K562 (cell line): Measurements from ENCODE around the gene POFUT2. TPM values are rescaled to one million over a fixed set of nuclear protein-coding genes. Genes with fewer than 3 reads are reported as not detected.

Experiments
- ATAC-seq: fragments of 200-7000 bp; cut with Tn5 transposase; 3 replicates; pipeline ENCODE4 v1.9.1; 2020; ENCODE audit warnings: moderate library complexity
- BruUV-seq: library from RNA; stranded (reverse); fragments of 400-500 nt; replicated peaks from 2 replicates; lab custom pipeline; 2021; lab: Mats Ljungman, UMichigan
- CTCF ChIA-PET: fragments of 300-600 bp; formaldehyde crosslinking; extraction: SDS; loops from one replicate; lab custom pipeline; 2021; ENCODE audit warnings: low intra/inter-chr PET ratio; lab: Yijun Ruan, JAX
- POLR2A ChIA-PET: fragments of 300-600, 350-650 bp; sonication (Branson Sonifier 250); formaldehyde crosslinking; extraction: SDS; loops from one replicate; lab custom pipeline; 2021; ENCODE audit warnings: antibody characterized with exemption, inconsistent platforms; lab: Yijun Ruan, JAX
- DNase-seq, 4 experiments: peaks; one replicate each; pipeline versions ENCODE4 v3.0.0 to v3.0.0-alpha.2; 2011 to 2018; ENCODE audit warnings: low spot score in 3 of 4, mixed read lengths in 3 of 4; ENCODE audit errors: extremely low read depth in 1 of 4
- FAIRE-seq: peaks from 2 replicates; lab custom pipeline; 2011; peaks lifted over from hg19 to GRCh38; lab: Jason Lieb, UNC
- H2AFZ ChIP-seq: 2 replicates; pipeline ENCODE4 v1.6.0; 2011; ENCODE audit warnings: low read depth, low read length, control low read depth, inconsistent platforms
- H3K27ac ChIP-seq: fragments of 200-600 bp; 3 replicates; pipeline ENCODE4 v1.8.0; 2011; ENCODE audit warnings: low read depth, mild to moderate bottlenecking, control low read depth, inconsistent platforms, low read length, moderate library complexity, mixed read lengths; ENCODE audit errors: extremely low read depth
- H3K27me3 ChIP-seq, 2 experiments: fragments of 300-600 bp in 1 of 2; 2 replicates in 1 of 2; 3 replicates in 1 of 2; pipeline versions ENCODE4 v1.6.0 to v1.8.0; 2011; ENCODE audit warnings: inconsistent platforms in 2 of 2, low read length in 2 of 2, mild to moderate bottlenecking in 1 of 2, mixed read lengths in 1 of 2, moderate library complexity in 1 of 2; ENCODE audit not compliant: control insufficient read depth in 2 of 2, insufficient read depth in 2 of 2
- H3K36me3 ChIP-seq: fragments of 300-600 bp; 3 replicates; pipeline ENCODE4 v1.8.0; 2011; ENCODE audit warnings: mild to moderate bottlenecking, low read length, inconsistent platforms; ENCODE audit not compliant: control insufficient read depth, insufficient read depth
- H3K4me1 ChIP-seq, 2 experiments: fragments of 200-600 bp in 1 of 2; replicated peaks in 1 of 2; 2 replicates in 1 of 2; 3 replicates in 1 of 2; pipeline versions ENCODE4 v1.5.1 to v1.8.0; 2011; ENCODE audit warnings: inconsistent platforms in 2 of 2, low read length in 2 of 2, mild to moderate bottlenecking in 1 of 2, mixed read lengths in 1 of 2, moderate library complexity in 1 of 2; ENCODE audit not compliant: control insufficient read depth in 2 of 2, insufficient read depth in 2 of 2
- H3K4me2 ChIP-seq: 2 replicates; pipeline ENCODE4 v1.6.1; 2011; ENCODE audit warnings: low read length, control low read depth, inconsistent platforms, mixed read lengths; ENCODE audit not compliant: insufficient read depth
- H3K4me3 ChIP-seq: fragments of 200-600 bp; sonication (generic), shearing (Covaris generic); 2 replicates; pipeline ENCODE4 v1.5.1; 2016; ENCODE audit warnings: control low read depth, inconsistent platforms
- H3K79me2 ChIP-seq: fragments of 200-600 bp; 3 replicates; pipeline ENCODE4 v1.8.0; 2011; ENCODE audit warnings: low read length, inconsistent platforms; ENCODE audit not compliant: control insufficient read depth, insufficient read depth
- H3K9ac ChIP-seq, 2 experiments: 2 replicates each; pipeline versions ENCODE4 v1.6.0 to v1.6.1; 2011; ENCODE audit warnings: low read depth in 2 of 2, low read length in 2 of 2, control low read depth in 1 of 2, inconsistent platforms in 1 of 2, mild to moderate bottlenecking in 1 of 2, mixed read lengths in 1 of 2; ENCODE audit not compliant: insufficient read depth in 1 of 2
- H3K9me1 ChIP-seq: one replicate; pipeline ENCODE4 v1.6.0; 2011; ENCODE audit warnings: inconsistent platforms, mild to moderate bottlenecking, low read length, moderate library complexity; ENCODE audit not compliant: control insufficient read depth, insufficient read depth
- H3K9me3 ChIP-seq: replicated peaks from 2 replicates; pipeline ENCODE4 v1.5.1; 2011; ENCODE audit warnings: low read depth, low read length, inconsistent platforms; ENCODE audit not compliant: control insufficient read depth, insufficient read depth
- H4K20me1 ChIP-seq: replicated peaks from 2 replicates; pipeline ENCODE4 v1.6.1; 2011; ENCODE audit warnings: low read length, inconsistent platforms, mixed read lengths; ENCODE audit not compliant: control insufficient read depth, insufficient read depth
- CEBPB ChIP-seq: fragments of 450-650 bp; IDR thresholded peaks from 2 replicates; pipeline ENCODE4 v1.6.1; 2016; ENCODE audit warnings: missing genetic modification characterization, missing compliant biosample characterization
- HBP1 ChIP-seq: fragments of 450-650 bp; formaldehyde crosslinking; IDR thresholded peaks from 2 replicates; pipeline ENCODE4 v1.4.0; 2022; ENCODE audit warnings: missing genetic modification characterization
- NCOA4 ChIP-seq: fragments of 450-650 bp; IDR thresholded peaks from 2 replicates; pipeline ENCODE4 v1.6.1; 2018; ENCODE audit warnings: mild to moderate bottlenecking; ENCODE audit not compliant: partially characterized antibody
- ZNF224 ChIP-seq: sonication (generic); formaldehyde crosslinking; IDR thresholded peaks from 2 replicates; pipeline ENCODE4 v1.8.0; 2022; ENCODE audit warnings: mild to moderate bottlenecking, missing genetic modification reagents
- WGBS: fragments of 100-300 bp; shearing (Covaris generic); methylation state at CpG from one replicate; pipeline ENCODE4 v1.1.6; 2016; ENCODE audit warnings: low coverage, mixed read lengths; ENCODE audit not compliant: insufficient coverage; ENCODE audit errors: missing lambda C conversion rate; 5-methylcytosine and 5-hydroxymethylcytosine counted together
- in situ Hi-C: fragments of 300-500 bp; cut with MboI; formaldehyde crosslinking; loops from 4 replicates; pipeline ENCODE4 v1.15.0; 2018; ENCODE audit warnings: inconsistent platforms, mixed read lengths
- intact Hi-C: fragments of 100-400 bp; cut with micrococcal nuclease; formaldehyde crosslinking; loops from 2 replicates; pipeline ENCODE4 v1.14.2; 2022
- polyA plus RNA-seq, 8 experiments: library from polyadenylated mRNA; depleted of rRNA in 4 of 8; stranded (reverse) in 5 of 8; unstranded in 3 of 8; fragments of >200 nt; fragmentation: Nextera tagmentation in 2 of 8; fragmentation: Illumina TruSeq in 1 of 8; extraction: Ambion mirVana in 2 of 8; extraction: Trizol in 1 of 8; gene quantifications; 2 replicates each; pipeline versions ENCODE4 v1.2.1 to v1.2.3, GENCODE V29; 2011 to 2014; ENCODE audit warnings: inconsistent platforms in 1 of 8, missing spikeins in 1 of 8
- total RNA-seq, 7 experiments: library from RNA; depleted of rRNA in 6 of 7; stranded (reverse); fragments of >200 nt in 6 of 7; fragmentation: Illumina TruSeq in 2 of 7; extraction: Trizol in 2 of 7; gene quantifications; 2 replicates each; pipeline versions ENCODE4 v1.2.1 to v1.2.3, GENCODE V29; 2011 to 2021; ENCODE audit warnings: low replicate concordance in 1 of 7
- TF ChIP-seq, protein P1 (sequence below): fragments of 200-800 bp; sonication (Bioruptor generic); IDR thresholded peaks from 2 replicates; pipeline ENCODE4 v1.6.1; 2017; ENCODE audit warnings: missing genetic modification characterization, missing compliant biosample characterization

Gene POFUT2
- total and polyA plus RNA-seq, 9 of the 15 experiments (the other 6 are each of a cell fraction or from before 2014, with no cell fraction given): 1.1 to 24.2 (median 11.0) TPM

DNA sequence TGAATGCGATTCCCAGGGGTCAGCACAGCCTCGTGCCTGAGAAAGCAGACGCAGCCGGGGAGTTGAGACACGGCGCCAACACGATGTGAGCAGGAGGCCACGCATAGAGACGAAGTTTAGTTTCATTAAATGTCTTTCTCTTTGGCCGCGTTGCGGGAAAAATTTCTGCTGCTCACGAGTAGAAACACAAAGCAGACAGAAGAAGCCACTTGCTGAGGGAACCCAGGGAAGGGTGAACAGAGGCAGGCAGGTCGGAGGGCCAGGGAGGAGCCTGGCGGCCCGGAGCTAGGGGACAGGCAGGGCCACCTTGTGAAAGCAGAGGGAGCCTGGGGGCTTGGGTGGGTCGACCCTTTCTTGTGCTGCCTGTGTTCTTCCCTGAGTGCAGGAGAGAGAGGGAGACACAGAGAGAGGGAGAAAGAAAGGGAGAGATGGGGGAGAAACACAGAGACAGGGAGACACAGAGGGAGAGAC is 33.2 kb downstream of the POFUT2 start:
- no peak for FAIRE-seq

More for the DNA sequence above, 33.2 kb downstream of the POFUT2 start:
- TF ChIP-seq ZNF224 (CRISPR knock-in tag) (no peak), HBP1 (0 out of 2 replicates have a peak, but pooled peaks have one; percentile 15), NCOA4 (peak; percentile 20), CEBPB (tag) (no peak)
- TF ChIP-seq, protein P1, sequence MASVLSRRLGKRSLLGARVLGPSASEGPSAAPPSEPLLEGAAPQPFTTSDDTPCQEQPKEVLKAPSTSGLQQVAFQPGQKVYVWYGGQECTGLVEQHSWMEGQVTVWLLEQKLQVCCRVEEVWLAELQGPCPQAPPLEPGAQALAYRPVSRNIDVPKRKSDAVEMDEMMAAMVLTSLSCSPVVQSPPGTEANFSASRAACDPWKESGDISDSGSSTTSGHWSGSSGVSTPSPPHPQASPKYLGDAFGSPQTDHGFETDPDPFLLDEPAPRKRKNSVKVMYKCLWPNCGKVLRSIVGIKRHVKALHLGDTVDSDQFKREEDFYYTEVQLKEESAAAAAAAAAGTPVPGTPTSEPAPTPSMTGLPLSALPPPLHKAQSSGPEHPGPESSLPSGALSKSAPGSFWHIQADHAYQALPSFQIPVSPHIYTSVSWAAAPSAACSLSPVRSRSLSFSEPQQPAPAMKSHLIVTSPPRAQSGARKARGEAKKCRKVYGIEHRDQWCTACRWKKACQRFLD (CRISPR knock-in tag): no peak
- no peak for ATAC-seq
- Histone ChIP-seq H3K79me2 (no peaks in the 10 kb centered on the region), H3K27me3 (peaks cover 29 to 68% of the 10 kb centered on the region in 2 experiments; a peak in 4 of 5 replicates), H4K20me1 (peaks cover 24% of the 10 kb centered on the region; the same call in 1 of the 2 replicates), H3K4me1 (peaks cover 23 to 48% of the 10 kb centered on the region in 2 experiments), H3K9me1 (no peaks in the 10 kb centered on the region), H2AFZ (no peak overlapping the region), H3K27ac (no peak overlapping the region), H3K9ac (no peak overlapping the region), H3K4me3 (no peak overlapping the region), H3K36me3 (no peaks in the 10 kb centered on the region), H3K4me2 (no peak overlapping the region), H3K9me3 (0 out of 2 replicates have a peak, but pooled peaks cover 2% of the 10 kb centered on the region)
- POLR2A ChIA-PET: interaction anchor here (0.9 kb wide), 1 partner anchor 72 kb away, joined by 3 read pairs; no protein-coding TSS in a partner anchor
- no peak for DNase-seq
- CTCF ChIA-PET: no interaction called here
- BruUV-seq: no TSS peak
- in situ Hi-C loops: no loop called here
- intact Hi-C loops: no loop called here
- 31% methylated on average over 17 of the region's 17 CpGs for WGBS
